AG04450 (cell line): ENCODE results near the gene LILRB1. TPM values are rescaled to one million over a fixed set of nuclear protein-coding genes. Genes with fewer than 3 reads are reported as not detected.

Source experiments
- CTCF ChIA-PET: fragments of 300-600, 350-600 bp; formaldehyde crosslinking; extraction: SDS; loops from one replicate; lab custom pipeline; 2022; ENCODE audit warnings: antibody characterized with exemption, inconsistent platforms; lab: Charles Lee
- POLR2A ChIA-PET: fragments of 350-600 bp; formaldehyde crosslinking; extraction: SDS; loops from one replicate; lab custom pipeline; 2021; ENCODE audit warnings: antibody characterized with exemption, inconsistent platforms; lab: Yijun Ruan, JAX
- DNase-seq: peaks from one replicate; pipeline ENCODE4 v3.0.0-alpha.2; 2011; ENCODE audit warnings: low read depth, low spot score
- H3K27ac ChIP-seq: one replicate; pipeline ENCODE4 v1.5.1; 2012; ENCODE audit warnings: low read depth, low read length, control low read depth
- H3K27me3 ChIP-seq: one replicate; pipeline ENCODE4 v1.6.0; 2012; ENCODE audit warnings: low read length; ENCODE audit not compliant: control insufficient read depth, insufficient read depth
- H3K4me3 ChIP-seq: 2 replicates; pipeline ENCODE4 v1.5.1; 2011; ENCODE audit warnings: mild to moderate bottlenecking, low read depth, low read length, control low read depth
- H3K9me3 ChIP-seq: 2 replicates; pipeline ENCODE4 v1.5.1; 2012; ENCODE audit warnings: low read length; ENCODE audit not compliant: control insufficient read depth, insufficient read depth
- polyA plus RNA-seq: library from polyadenylated mRNA; depleted of rRNA; stranded (reverse); fragments of >200 nt; gene quantifications from 2 replicates; pipeline ENCODE4 v1.2.3, GENCODE V29; 2011
- TF ChIP-seq, protein P1 (sequence below): IDR thresholded peaks from 2 replicates; pipeline ENCODE4 v1.5.1; 2011; ENCODE audit warnings: low read depth, low read length, control low read depth, inconsistent platforms

LILRB1 gene
- polyA plus RNA-seq, 1 experiment = not detected

DNA sequence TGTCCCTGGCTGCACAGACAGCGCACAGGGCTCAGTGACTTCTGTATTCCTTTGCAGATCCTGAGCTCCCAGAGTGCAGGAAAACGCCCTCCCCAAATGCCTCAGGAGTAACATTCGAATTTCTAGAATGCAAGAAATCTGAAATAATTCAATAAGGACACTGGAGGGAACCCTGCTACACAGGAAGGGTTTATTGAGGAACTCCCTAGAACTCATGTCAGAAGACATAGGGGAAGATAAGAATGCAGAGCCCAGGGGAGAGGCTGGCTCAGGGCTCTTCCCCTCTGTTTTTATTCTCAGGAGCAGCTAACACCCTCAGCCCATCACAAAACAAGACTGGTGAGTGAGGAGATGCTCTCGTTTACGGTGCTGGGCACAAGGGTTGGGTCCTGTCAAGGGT is 30.1 kb upstream of the LILRB1 start:
- TF ChIP-seq, protein P1, sequence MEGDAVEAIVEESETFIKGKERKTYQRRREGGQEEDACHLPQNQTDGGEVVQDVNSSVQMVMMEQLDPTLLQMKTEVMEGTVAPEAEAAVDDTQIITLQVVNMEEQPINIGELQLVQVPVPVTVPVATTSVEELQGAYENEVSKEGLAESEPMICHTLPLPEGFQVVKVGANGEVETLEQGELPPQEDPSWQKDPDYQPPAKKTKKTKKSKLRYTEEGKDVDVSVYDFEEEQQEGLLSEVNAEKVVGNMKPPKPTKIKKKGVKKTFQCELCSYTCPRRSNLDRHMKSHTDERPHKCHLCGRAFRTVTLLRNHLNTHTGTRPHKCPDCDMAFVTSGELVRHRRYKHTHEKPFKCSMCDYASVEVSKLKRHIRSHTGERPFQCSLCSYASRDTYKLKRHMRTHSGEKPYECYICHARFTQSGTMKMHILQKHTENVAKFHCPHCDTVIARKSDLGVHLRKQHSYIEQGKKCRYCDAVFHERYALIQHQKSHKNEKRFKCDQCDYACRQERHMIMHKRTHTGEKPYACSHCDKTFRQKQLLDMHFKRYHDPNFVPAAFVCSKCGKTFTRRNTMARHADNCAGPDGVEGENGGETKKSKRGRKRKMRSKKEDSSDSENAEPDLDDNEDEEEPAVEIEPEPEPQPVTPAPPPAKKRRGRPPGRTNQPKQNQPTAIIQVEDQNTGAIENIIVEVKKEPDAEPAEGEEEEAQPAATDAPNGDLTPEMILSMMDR = no peak
- ChIA-PET POLR2A (no interaction called here), CTCF (no interaction called here)
- H3K4me3 ChIP-seq = no peak overlapping the region
- H3K27ac ChIP-seq = no peak overlapping the region
- peaks cover 35% of the 10 kb centered on the region for H3K9me3 ChIP-seq
- H3K27me3 ChIP-seq = no peaks in the 10 kb centered on the region
- no peak for DNase-seq

DNA sequence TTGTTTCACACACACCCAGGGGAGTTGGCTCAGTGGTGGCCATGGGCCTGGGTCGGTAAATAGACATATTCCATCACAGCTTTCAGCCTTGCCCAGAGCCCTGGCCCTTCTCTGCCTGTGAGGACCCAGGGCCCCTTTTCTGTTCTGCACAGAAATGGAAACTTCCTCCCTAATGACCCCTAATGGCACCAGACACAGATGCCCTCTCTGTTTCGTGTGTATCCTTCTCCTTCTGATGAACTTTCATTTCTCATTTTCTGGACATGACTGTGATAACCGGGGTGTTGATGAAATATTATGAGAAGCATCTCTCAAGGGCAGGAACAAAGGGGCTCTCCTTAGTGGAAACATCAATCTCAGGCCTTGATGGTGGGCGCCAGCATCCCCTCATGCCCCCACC is 24.1 kb upstream of the LILRB1 start:
- Histone ChIP-seq H3K27ac (no peak overlapping the region), H3K27me3 (no peaks in the 10 kb centered on the region), H3K9me3 (peaks cover 39% of the 10 kb centered on the region), H3K4me3 (no peak overlapping the region)
- CTCF ChIA-PET = no interaction called here
- no peak for DNase-seq
- POLR2A ChIA-PET = no interaction called here
- TF ChIP-seq, protein P1 = no peak

DNA sequence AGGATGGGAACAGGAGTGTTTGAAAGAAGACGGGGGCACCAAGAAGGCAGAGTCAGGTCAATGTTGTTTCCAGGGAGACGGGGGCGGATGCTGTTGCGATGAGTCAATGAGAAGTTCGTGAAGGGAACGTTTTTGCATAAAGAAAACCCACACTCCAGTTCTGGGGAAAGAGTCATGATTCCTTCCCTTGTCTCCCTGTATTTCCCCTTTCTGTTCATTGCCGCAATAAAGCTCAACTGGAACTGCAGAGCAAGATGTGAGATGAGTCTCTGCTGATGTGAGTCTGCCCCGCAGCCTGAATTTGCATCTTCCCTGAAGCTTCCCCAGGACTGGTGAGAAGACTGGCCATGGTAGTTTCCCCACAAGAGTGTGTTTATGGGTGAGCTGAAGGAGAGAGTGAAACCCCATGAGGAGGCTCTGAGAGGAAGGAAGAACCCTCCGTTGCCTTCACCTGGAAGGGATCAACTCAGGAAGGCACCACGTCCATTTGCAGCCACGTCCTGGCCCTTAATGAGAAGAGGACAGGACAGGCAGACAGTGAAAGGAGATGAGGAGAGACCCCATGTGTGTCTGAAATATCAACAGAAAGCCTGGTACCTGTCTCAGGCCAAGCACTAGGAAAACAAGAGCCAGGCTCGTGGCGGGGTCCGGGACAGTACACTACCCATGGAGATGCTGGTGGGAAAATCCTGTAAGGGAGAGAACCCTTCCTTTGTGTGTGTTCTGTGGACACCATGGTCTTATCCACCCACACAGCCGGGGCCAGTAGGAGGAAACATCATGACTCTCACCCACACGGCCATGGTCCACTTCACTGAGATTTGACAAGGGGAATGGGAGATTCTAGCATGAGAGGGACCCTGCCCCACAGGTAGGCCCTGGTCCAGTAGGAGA is 23.1 kb upstream of the LILRB1 start:
- Histone ChIP-seq H3K4me3 (no peak overlapping the region), H3K27ac (no peak overlapping the region), H3K27me3 (no peaks in the 10 kb centered on the region), H3K9me3 (peaks cover 41% of the 10 kb centered on the region)
- TF ChIP-seq, protein P1 = no peak
- ChIA-PET POLR2A (no interaction called here), CTCF (no interaction called here)
- DNase-seq = no peak

DNA sequence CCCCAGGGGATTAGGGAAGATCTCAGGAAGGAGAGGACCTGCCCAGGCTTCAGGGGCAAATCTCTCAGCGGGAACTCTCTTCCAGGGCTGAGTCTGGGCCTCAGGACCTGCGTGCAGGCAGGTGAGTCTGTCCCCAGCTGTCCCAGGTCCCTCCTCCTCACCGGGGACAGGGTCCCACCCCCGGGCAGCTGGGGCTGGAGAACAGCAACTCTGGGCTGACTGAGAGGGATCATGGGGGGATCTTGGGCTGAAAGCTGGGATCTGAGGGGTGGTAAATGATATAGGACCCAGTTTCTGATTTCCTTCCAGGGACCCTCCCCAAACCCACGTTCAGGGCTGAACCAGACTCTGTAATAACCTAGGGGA is 22.5 kb upstream of the LILRB1 start:
- CTCF ChIA-PET = no interaction called here
- no peak overlapping the region for H3K4me3 ChIP-seq
- H3K27ac ChIP-seq = no peak overlapping the region
- TF ChIP-seq, protein P1 = no peak
- H3K27me3 ChIP-seq = no peaks in the 10 kb centered on the region
- DNase-seq = no peak
- H3K9me3 ChIP-seq = peaks cover 41% of the 10 kb centered on the region
- POLR2A ChIA-PET = no interaction called here

DNA sequence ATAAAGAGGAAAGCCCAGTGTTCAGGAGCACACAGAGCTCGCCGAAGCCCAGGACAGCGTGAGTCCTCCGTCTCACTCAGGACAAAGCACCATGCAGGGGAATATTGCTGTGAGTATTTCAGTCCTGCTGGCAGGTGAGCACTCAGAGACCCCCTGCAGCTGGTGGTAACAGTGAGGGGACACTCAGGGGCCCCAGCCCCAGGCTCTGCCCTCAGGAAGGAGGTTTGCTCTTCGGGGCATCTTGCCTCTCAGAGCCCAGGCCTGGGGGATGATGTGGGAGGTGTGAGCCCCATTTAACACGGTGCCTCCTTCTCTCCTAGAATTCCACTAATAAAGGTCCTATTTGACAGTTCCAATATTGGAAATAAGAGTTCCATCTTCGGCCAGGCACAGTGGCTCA is 22.1 kb upstream of the LILRB1 start:
- ChIA-PET POLR2A (no interaction called here), CTCF (no interaction called here)
- Histone ChIP-seq H3K27me3 (no peaks in the 10 kb centered on the region), H3K27ac (no peak overlapping the region), H3K4me3 (no peak overlapping the region), H3K9me3 (peaks cover 41% of the 10 kb centered on the region)
- no peak for DNase-seq
- TF ChIP-seq, protein P1 = no peak
